NB4 (cell line): ENCODE data around the gene DHFR2.

Experiments
- POLR2A ChIP-seq: IDR thresholded peaks from 2 replicates; pipeline ENCODE4 v1.6.1; 2011; ENCODE audit warnings: mild to moderate bottlenecking; ENCODE audit not compliant: insufficient read length; ENCODE audit errors: extremely low read depth
- TF ChIP-seq, protein P1 (sequence below): IDR thresholded peaks from one replicate; pipeline ENCODE4 v1.5.1; 2012; ENCODE audit warnings: low read depth, low read length

GRCh38 chr3:94064243-94064860, 1.6 kb upstream of the DHFR2 start:
- TF ChIP-seq, protein P1, sequence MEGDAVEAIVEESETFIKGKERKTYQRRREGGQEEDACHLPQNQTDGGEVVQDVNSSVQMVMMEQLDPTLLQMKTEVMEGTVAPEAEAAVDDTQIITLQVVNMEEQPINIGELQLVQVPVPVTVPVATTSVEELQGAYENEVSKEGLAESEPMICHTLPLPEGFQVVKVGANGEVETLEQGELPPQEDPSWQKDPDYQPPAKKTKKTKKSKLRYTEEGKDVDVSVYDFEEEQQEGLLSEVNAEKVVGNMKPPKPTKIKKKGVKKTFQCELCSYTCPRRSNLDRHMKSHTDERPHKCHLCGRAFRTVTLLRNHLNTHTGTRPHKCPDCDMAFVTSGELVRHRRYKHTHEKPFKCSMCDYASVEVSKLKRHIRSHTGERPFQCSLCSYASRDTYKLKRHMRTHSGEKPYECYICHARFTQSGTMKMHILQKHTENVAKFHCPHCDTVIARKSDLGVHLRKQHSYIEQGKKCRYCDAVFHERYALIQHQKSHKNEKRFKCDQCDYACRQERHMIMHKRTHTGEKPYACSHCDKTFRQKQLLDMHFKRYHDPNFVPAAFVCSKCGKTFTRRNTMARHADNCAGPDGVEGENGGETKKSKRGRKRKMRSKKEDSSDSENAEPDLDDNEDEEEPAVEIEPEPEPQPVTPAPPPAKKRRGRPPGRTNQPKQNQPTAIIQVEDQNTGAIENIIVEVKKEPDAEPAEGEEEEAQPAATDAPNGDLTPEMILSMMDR = no peak
- no peak for TF ChIP-seq POLR2A
